IPS-18a (cell line): ENCODE data around the gene OR8J1.

Experiments
- H3K27ac ChIP-seq: one replicate; pipeline ENCODE4 v1.5.1; 2013; ENCODE audit warnings: low read length
- H3K27me3 ChIP-seq: one replicate; pipeline ENCODE4 v1.6.1; 2013; ENCODE audit warnings: mild to moderate bottlenecking, low read length; ENCODE audit not compliant: control insufficient read depth, insufficient read depth
- H3K36me3 ChIP-seq: one replicate; pipeline ENCODE4 v1.6.1; 2013; ENCODE audit warnings: low read depth, low read length; ENCODE audit not compliant: control insufficient read depth
- H3K4me1 ChIP-seq: one replicate; pipeline ENCODE4 v1.6.1; 2013; ENCODE audit warnings: low read depth, low read length; ENCODE audit not compliant: control insufficient read depth
- H3K4me3 ChIP-seq: one replicate; pipeline ENCODE4 v1.5.1; 2013; ENCODE audit warnings: low read length
- H3K9ac ChIP-seq: one replicate; pipeline ENCODE4 v1.6.1; 2013; ENCODE audit warnings: mild to moderate bottlenecking, low read length, moderate library complexity
- H3K9me3 ChIP-seq: one replicate; pipeline ENCODE4 v1.6.1; 2013; ENCODE audit warnings: low read depth, low read length; ENCODE audit not compliant: control insufficient read depth

The OR8J1 gene

DNA sequence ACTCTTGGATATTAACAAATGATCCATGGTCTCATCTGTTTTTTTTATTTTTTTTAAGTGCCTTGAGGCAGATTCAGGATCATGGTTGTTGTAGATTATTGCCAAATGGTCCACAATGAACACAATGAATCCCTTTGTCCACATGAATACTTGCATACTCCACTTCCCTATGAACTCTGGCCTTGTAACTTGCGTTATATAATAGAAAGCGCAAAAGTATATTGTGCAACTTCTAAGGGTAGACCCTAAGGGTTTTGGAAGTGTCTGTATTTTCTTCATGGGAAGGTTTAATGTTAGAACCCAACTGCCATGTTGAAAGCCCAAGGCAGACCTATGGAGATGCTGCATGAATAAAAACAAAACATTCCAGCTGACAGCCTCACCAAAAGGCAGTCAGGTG lies 50.3 kb downstream of the OR8J1 start:
- Histone ChIP-seq H3K27ac (no peak overlapping the region), H3K9me3 (no peaks in the 10 kb centered on the region), H3K4me1 (no peaks in the 10 kb centered on the region), H3K27me3 (no peaks in the 10 kb centered on the region), H3K4me3 (no peak overlapping the region), H3K9ac (no peak overlapping the region), H3K36me3 (no peaks in the 10 kb centered on the region)

DNA sequence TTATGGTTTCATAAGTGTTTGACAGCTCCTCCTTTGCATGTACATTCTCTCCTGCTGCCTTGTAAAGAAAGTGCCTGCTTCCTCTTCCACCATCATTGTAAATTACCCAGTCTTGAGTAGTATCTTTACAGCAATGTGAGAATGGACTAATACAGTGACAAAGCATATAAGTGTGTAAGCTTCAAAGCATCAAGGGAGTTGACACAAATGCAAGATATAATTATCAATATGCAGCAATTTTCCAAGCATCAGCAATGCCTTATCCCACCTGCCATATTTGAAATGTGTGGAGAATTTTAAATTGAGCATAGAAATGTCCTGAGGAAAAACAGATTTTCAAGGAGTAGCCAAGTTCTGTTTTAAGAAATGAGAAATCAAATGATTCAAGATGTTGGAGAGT lies 56.7 kb downstream of the OR8J1 start:
- Histone ChIP-seq H3K36me3 (no peaks in the 10 kb centered on the region), H3K9me3 (no peaks in the 10 kb centered on the region), H3K4me1 (no peaks in the 10 kb centered on the region), H3K27ac (no peak overlapping the region), H3K4me3 (no peak overlapping the region), H3K27me3 (no peaks in the 10 kb centered on the region), H3K9ac (no peak overlapping the region)
